Glutamatergic neuron (in vitro differentiated cells): ENCODE results near the gene GSKIP. TPM values are rescaled to one million over a fixed set of nuclear protein-coding genes. Genes with fewer than 3 reads are reported as not detected.

Source experiments
- DNase-seq: peaks from one replicate; pipeline ENCODE4 v3.0.0; 2022
- H3K27ac Mint-ChIP-seq: one replicate; pipeline ENCODE4 v1.8.0; 2020; ENCODE audit warnings: mild to moderate bottlenecking, mixed read lengths, inconsistent platforms; ENCODE audit not compliant: unreplicated experiment
- H3K27me3 Mint-ChIP-seq: one replicate; pipeline ENCODE4 v1.8.0; 2020; ENCODE audit warnings: mild to moderate bottlenecking, moderate library complexity, mixed read lengths, inconsistent platforms; ENCODE audit not compliant: unreplicated experiment
- H3K36me3 Mint-ChIP-seq: one replicate; pipeline ENCODE4 v1.8.0; 2020; ENCODE audit warnings: mild to moderate bottlenecking, mixed read lengths, inconsistent platforms; ENCODE audit not compliant: unreplicated experiment
- H3K4me1 Mint-ChIP-seq: one replicate; pipeline ENCODE4 v1.8.0; 2020; ENCODE audit warnings: mild to moderate bottlenecking, low read depth, mixed read lengths, inconsistent platforms; ENCODE audit not compliant: unreplicated experiment
- H3K4me3 Mint-ChIP-seq: one replicate; pipeline ENCODE4 v1.8.0; 2020; ENCODE audit warnings: mild to moderate bottlenecking, mixed read lengths, inconsistent platforms; ENCODE audit not compliant: unreplicated experiment
- H3K9me3 Mint-ChIP-seq: one replicate; pipeline ENCODE4 v1.8.0; 2020; ENCODE audit warnings: mild to moderate bottlenecking, moderate library complexity, mixed read lengths, inconsistent platforms; ENCODE audit not compliant: unreplicated experiment
- CTCF ChIP-seq: fragments of 200-600 bp; sonication (generic); IDR thresholded peaks from one replicate; pipeline ENCODE4 v1.5.0; 2021; ENCODE audit not compliant: partially characterized antibody, unreplicated experiment
- total RNA-seq: library from RNA; stranded (reverse); fragmentation: NEBNext Ultra II Directional; extraction: Animal tissue kit (Norgen Biotek cat#: 25700); gene quantifications from one replicate; pipeline ENCODE4 v1.2.1, GENCODE V29; 2021; ENCODE audit not compliant: unreplicated experiment

The GSKIP gene
- total RNA-seq, 1 donor from 2014 or later, result 24.8 TPM

- H3K27ac Mint-ChIP-seq, result no peak overlapping the region
- H3K4me1 Mint-ChIP-seq, result peaks cover 3% of the 10 kb centered on the region
- H3K4me3 Mint-ChIP-seq, result no peak overlapping the region
- no peaks in the 10 kb centered on the region for H3K27me3 Mint-ChIP-seq
- H3K9me3 Mint-ChIP-seq, result no peaks in the 10 kb centered on the region
- TF ChIP-seq CTCF, result no peak
- no peaks in the 10 kb centered on the region for H3K36me3 Mint-ChIP-seq
- DNase-seq, result no peak
Observed at GRCh38 chr14:96351986-96352385, 11.3 kb upstream of the GSKIP start.

- no peak for TF ChIP-seq CTCF
- H3K4me1 Mint-ChIP-seq, result peaks cover 3% of the 10 kb centered on the region
- DNase-seq, result no peak
- no peak overlapping the region for H3K4me3 Mint-ChIP-seq
- no peaks in the 10 kb centered on the region for H3K27me3 Mint-ChIP-seq
- H3K36me3 Mint-ChIP-seq, result no peaks in the 10 kb centered on the region
- H3K9me3 Mint-ChIP-seq, result no peaks in the 10 kb centered on the region
- H3K27ac Mint-ChIP-seq, result no peak overlapping the region
Observed at GRCh38 chr14:96352708-96353107, 10.6 kb upstream of the GSKIP start.

GRCh38 chr14:96354246-96354645 is 9.1 kb upstream of the GSKIP start:
- Mint-ChIP-seq H3K9me3 (no peaks in the 10 kb centered on the region), H3K27me3 (no peaks in the 10 kb centered on the region), H3K27ac (no peak overlapping the region), H3K4me3 (no peak overlapping the region), H3K36me3 (no peaks in the 10 kb centered on the region), H3K4me1 (peaks cover 3% of the 10 kb centered on the region)
- no peak for TF ChIP-seq CTCF
- DNase-seq, result no peak

- TF ChIP-seq CTCF, result peak; percentile 17
- peaks cover 10% of the 10 kb centered on the region for H3K4me1 Mint-ChIP-seq
- peaks cover 2% of the 10 kb centered on the region for H3K9me3 Mint-ChIP-seq
- H3K36me3 Mint-ChIP-seq, result no peaks in the 10 kb centered on the region
- H3K27ac Mint-ChIP-seq, result no peak overlapping the region
- H3K27me3 Mint-ChIP-seq, result peaks cover 2% of the 10 kb centered on the region
- no peak for DNase-seq
- no peak overlapping the region for H3K4me3 Mint-ChIP-seq
Observed at GRCh38 chr14:96357216-96357615, 6.1 kb upstream of the GSKIP start.

GRCh38 chr14:96359959-96360358 is 3.4 kb upstream of the GSKIP start:
- no peak overlapping the region for H3K4me3 Mint-ChIP-seq
- peaks cover 19% of the 10 kb centered on the region for H3K4me1 Mint-ChIP-seq
- peaks cover 5% of the 10 kb centered on the region for H3K9me3 Mint-ChIP-seq
- no peaks in the 10 kb centered on the region for H3K36me3 Mint-ChIP-seq
- DNase-seq, result no peak
- no peak for TF ChIP-seq CTCF
- H3K27me3 Mint-ChIP-seq, result peaks cover 5% of the 10 kb centered on the region
- H3K27ac Mint-ChIP-seq, result no peak overlapping the region
